ENCODE results near the gene RTKN. TPM values are rescaled to one million over a fixed set of nuclear protein-coding genes. Genes with fewer than 3 reads are reported as not detected.
"Not testable (repeated sequence)": the region's sequence is repeated elsewhere in the genome, so short reads cannot be mapped to it uniquely, and the experiment has no call there.

The RTKN gene
- 10 to 100 TPM; 49.2 to 60.7 (median 49.7) TPM for total RNA-seq
- long read RNA-seq, donor 1, transcript RTKN-202 (12 exons, 2,142 nt), result major isoform, 18 of 56 reads
- long read RNA-seq, donor 1, transcript RTKN-201 (12 exons, 2,220 nt), result minor isoform, 10 of 56 reads
- long read RNA-seq, donor 1, partial matches to known transcripts, result 4 of 56 reads
- long read RNA-seq, donor 1, other reads (novel, unspliced or antisense), result 17 of 56 reads
- long read RNA-seq, donor 2, transcript RTKN-202 (12 exons, 2,142 nt), result major isoform, 6 of 13 reads
- long read RNA-seq, donor 2, partial matches to known transcripts, result 0 of 13 reads
- long read RNA-seq, donor 2, other reads (novel, unspliced or antisense), result 5 of 13 reads

- Histone ChIP-seq H3K36me3 (ENCODE audit: low read depth) (no peaks in the 10 kb centered on the region), H3K4me1 (ENCODE audit: low read depth) (peaks cover 12% of the 10 kb centered on the region), H3K9me3 (no peaks in the 10 kb centered on the region), H3K4me3 (peak within 1 kb of the TSS; percentile 38)
- no peak for TF ChIP-seq CTCF (IDR thresholded peaks at IDR 0.05)
- DNase-seq (peak; percentile 82 to 89 (median 87)), ATAC-seq (peak; percentile 81)
- intact Hi-C loops (cut with DNase I, micrococcal nuclease), result no loop called here
These were observed at the start of gene RTKN for GRCh38 chr2:74441690-74442482. TSS of gene RTKN (minus strand) at chr2:74441937. CDS start at chr2:74441816, 121 bp downstream.

GRCh38 chr2:74489906-74490305 lies 48.2 kb upstream of the RTKN start:
- intact Hi-C loops (cut with DNase I, micrococcal nuclease), result loop anchor here in 1 of 2 donors (10.0 kb wide), 1 partner anchor 45 kb away; no protein-coding TSS in a partner anchor
- H3K9me3 ChIP-seq, result no peaks in the 10 kb centered on the region
- peak in 2 of 3 donors; percentile 13 to 39 for DNase-seq
- TF ChIP-seq CTCF (IDR thresholded peaks at IDR 0.05), result no peak
- no peaks in the 10 kb centered on the region for H3K4me1 ChIP-seq (ENCODE audit: low read depth)
- H3K36me3 ChIP-seq (ENCODE audit: low read depth), result no peaks in the 10 kb centered on the region
- ATAC-seq, result no peak
- no peak overlapping the region for H3K4me3 ChIP-seq

GRCh38 chr2:74488643-74489481 lies 47.1 kb upstream of the RTKN start:
- Histone ChIP-seq H3K36me3 (ENCODE audit: low read depth) (no peaks in the 10 kb centered on the region), H3K9me3 (no peaks in the 10 kb centered on the region), H3K4me3 (no peak overlapping the region), H3K4me1 (ENCODE audit: low read depth) (peaks cover under 1% of the 10 kb centered on the region)
- intact Hi-C loops (cut with DNase I, micrococcal nuclease), result loop anchor here in 1 of 2 donors (10.0 kb wide), 1 partner anchor 46 kb away; no protein-coding TSS in a partner anchor
- no peak for TF ChIP-seq CTCF (IDR thresholded peaks at IDR 0.05)
- DNase-seq, result peak in 2 of 3 donors; percentile 4 to 11
- no peak for ATAC-seq

GRCh38 chr2:74486141-74486540 lies 44.4 kb upstream of the RTKN start:
- DNase-seq (no peak), ATAC-seq (no peak)
- intact Hi-C loops (cut with DNase I, micrococcal nuclease), result loop anchor here in 1 of 2 donors (10.0 kb wide), 1 partner anchor 49 kb away; no protein-coding TSS in a partner anchor
- peaks cover 13% of the 10 kb centered on the region for H3K4me1 ChIP-seq (ENCODE audit: low read depth)
- H3K9me3 ChIP-seq, result no peaks in the 10 kb centered on the region
- H3K36me3 ChIP-seq (ENCODE audit: low read depth), result peaks cover 5% of the 10 kb centered on the region
- TF ChIP-seq CTCF (IDR thresholded peaks at IDR 0.05), result no peak
- no peak overlapping the region for H3K4me3 ChIP-seq

GRCh38 chr2:74483675-74484164 lies 42.0 kb upstream of the RTKN start:
- H3K4me1 ChIP-seq (ENCODE audit: low read depth), result peaks cover 20% of the 10 kb centered on the region
- H3K4me3 ChIP-seq; ATAC-seq; H3K9me3 ChIP-seq; H3K36me3 ChIP-seq (ENCODE audit: low read depth): not testable (repeated sequence)
- intact Hi-C loops (cut with DNase I, micrococcal nuclease), result loop anchor here (1.0 to 10.0 kb wide), 3 partner anchors 51 to 104 kb away; no protein-coding TSS in a partner anchor
- peak in 2 of 3 donors; percentile 23 to 31 for DNase-seq

All from mucosa of descending colon (tissue), 3 donors.